Measurements from ENCODE around the gene RNF103.
A peak's percentile ranks its signal among the peaks of the same experiment; 100 is the strongest.
"Not testable (repeated sequence)": the region's sequence is repeated elsewhere in the genome, so short reads cannot be mapped to it uniquely, and the experiment has no call there.

RNF103 gene

DNA sequence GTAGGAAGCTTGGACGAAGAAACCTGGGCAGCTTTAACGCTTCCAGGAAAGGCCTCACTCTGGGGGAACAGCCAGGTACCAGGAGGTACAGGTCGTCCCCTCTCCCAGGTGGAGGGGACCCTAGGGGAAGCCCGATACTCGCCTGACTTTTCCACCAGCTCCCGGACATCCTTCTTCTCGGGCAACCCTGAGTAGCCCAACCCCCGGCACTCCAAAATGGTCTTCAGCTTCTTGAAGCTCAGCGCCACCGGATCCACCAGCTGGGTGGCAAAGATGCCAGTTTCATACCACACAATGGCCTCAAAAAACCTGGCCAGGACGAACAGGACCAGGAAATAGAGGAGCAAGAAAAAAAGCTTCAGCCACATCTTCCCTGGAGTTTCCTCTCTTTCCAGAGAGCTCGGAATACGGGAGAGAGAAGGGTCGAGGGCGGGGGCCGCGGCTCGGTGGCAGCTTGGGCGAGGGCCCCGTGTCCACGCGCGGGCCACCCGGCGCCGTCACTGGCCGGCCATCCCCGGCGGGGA is 1.1 kb downstream of the RNF103 start:
- no peak for DNase-seq

GRCh38 chr2:86621280-86621943 is 2.3 kb downstream of the RNF103 start:
- DNase-seq = no peak

GRCh38 chr2:86617738-86618137 is 5.9 kb downstream of the RNF103 start:
- DNase-seq = no peak

- DNase-seq = no peak
Measured at GRCh38 chr2:86617153-86617552, 6.5 kb downstream of the RNF103 start.

DNA sequence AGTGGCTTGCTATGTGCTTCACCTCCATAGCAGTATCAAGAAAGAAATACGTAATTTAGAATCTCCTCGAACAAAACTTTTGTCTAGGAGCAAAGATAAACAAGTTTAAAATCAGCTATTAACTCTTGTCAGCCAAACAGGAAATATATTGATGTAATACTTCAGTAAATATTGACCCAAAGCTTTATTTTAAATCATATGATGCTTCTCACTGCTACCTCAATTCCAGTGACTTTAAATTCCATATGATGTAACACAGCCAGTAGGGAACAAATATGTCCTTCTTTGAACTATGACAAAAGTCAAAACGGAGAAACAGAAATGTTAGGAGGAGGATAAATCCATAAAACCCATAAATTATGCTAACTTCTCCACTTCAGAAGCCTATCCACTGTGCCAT is 7.2 kb downstream of the RNF103 start:
- no peak for DNase-seq

DNA sequence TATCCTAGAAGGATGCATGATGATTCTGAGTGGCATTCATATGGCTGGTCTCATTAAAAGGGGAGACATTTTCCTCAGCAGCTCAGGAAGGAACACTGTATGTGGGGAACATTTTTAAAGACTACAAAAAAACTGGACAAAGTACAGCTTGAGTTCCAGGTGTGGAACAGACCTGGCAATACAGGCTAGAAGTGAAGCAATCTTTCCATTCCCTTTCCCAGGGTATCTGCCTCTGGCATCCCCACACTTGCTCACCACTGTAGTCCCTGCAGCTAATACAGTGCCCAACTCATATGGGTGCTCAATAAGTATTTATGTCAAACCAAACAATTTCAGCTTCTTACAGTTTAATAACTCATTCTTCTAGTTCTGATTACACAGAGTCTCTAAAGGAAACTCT is 8.1 kb downstream of the RNF103 start:
- no peak for DNase-seq

DNA sequence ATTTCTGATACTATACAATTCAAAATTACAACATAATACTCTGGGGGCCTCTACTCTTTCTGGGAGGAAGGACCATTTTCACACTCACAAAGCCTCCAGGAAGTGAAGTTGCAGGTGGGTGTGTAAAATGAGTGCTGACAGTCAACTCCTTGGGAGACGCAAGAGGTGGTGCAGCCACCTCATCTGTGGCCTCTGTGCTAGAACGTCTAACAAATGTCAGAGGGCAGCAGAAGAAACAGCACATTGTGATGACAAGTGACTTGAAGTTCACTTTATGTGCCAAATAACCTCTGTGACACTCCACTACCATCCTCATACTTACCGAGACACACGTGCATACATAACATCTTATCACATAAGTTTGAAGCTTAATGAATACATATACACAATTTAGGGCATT is 10.2 kb downstream of the RNF103 start:
- no peak for DNase-seq

- DNase-seq = no peak
Measured at GRCh38 chr2:86610871-86611270, 12.8 kb downstream of the RNF103 start.

- no peak for DNase-seq
Measured at GRCh38 chr2:86608832-86609410, 14.7 kb downstream of the RNF103 start.

GRCh38 chr2:86603905-86604304 is 19.8 kb downstream of the RNF103 start:
- no peak for DNase-seq

GRCh38 chr2:86598966-86599365 is 24.7 kb downstream of the RNF103 start:
- DNase-seq = no peak

DNA sequence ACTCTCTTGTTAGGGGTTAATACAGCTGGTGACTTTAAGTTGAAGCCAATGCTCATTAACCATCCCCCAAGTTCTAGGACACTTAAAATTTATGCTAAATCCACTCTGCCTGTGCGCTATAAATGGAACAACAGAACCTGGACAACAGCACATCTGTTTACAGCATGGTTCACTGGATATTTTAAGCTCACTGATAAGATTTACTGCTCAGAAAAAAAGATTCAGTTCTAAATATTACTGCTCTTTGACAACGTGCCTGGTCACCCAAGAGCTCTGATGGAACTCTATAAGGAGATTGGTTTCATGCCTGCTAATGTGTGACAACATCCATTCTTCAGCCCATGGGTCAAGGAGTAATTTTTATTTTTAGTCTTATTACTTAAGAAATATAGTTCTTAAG is 27.5 kb downstream of the RNF103 start:
- DNase-seq = no peak

DNA sequence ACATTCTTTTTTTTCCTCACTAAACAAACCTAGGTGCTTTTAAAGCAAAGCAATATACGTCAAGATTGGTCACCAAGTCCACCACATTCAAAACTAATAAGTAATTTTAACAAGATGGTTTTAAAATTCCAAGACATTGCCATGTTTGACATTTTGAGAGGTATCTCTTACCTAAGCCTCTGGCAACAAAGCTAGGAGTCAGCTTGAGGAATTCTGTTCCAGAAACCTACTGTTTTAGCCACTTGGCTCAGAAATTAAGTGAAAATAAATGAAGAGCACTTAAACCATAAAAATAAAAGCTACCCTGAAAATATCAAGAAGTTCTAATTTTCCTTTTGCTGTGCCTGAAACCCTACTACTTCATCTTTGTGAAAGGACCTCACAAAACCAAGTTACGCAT is 30.4 kb downstream of the RNF103 start:
- DNase-seq = no peak

GRCh38 chr2:86592547-86593230 is 31.0 kb downstream of the RNF103 start:
- no peak for DNase-seq

GRCh38 chr2:86589701-86590100 is 34.0 kb downstream of the RNF103 start:
- DNase-seq = not testable (repeated sequence)

GRCh38 chr2:86584151-86584913 is 39.3 kb downstream of the RNF103 start:
- no peak for DNase-seq

DNA sequence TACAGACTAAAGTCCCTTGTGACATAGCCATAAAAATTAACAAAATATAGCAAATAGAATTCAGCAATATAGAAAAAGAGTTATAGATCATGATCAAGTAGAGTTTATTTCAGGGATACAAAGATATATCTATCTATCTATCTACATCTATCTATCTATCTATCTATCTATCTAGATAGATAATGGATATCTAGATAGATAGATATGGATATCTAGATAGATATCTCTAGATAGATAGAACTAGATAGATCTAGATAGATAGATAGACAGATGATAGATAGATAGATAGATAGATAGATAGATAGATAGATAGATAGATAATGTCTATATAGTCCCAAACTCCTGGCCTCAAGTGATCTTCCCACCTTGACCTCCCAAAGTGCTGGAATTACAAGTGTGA is 43.1 kb downstream of the RNF103 start:
- no peak for DNase-seq

- DNase-seq = no peak
Measured at GRCh38 chr2:86577817-86578456, 45.7 kb downstream of the RNF103 start.

DNA sequence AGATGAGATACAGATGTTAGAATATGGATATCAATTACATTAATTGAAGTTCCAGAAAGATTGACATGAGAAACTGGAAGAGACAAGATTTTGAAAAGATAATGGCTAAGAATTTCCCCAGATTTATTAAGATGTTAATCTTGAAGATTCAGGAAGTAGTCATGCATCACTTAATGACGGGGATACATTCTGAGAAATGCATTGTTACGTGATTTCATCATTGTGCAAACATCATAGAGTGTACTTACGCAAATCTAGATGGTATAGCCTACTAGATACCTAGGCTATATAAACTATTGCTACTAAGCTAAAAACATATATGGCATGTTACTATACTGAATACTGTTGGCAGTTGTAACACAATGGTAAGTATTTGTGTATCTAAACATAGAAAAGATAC is 53.6 kb downstream of the RNF103 start:
- DNase-seq = no peak

DNA sequence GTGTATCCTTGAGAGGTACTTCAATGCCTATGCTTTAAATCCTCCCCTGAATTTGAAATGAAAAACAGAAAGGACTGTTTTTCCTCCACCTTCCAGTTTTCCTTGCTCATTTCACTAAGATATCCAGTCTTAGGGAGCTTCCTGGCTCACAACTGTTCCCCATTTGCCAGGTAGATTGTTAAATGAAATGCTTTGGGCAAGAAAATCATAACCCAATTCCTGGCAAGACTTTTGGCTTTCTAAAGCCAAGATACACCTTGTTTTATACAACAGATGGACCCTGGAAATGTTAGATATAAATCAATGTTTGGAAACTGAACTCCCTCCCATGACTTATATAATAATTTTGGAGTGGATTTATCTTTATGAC is 56.9 kb downstream of the RNF103 start:
- DNase-seq = no peak

DNA sequence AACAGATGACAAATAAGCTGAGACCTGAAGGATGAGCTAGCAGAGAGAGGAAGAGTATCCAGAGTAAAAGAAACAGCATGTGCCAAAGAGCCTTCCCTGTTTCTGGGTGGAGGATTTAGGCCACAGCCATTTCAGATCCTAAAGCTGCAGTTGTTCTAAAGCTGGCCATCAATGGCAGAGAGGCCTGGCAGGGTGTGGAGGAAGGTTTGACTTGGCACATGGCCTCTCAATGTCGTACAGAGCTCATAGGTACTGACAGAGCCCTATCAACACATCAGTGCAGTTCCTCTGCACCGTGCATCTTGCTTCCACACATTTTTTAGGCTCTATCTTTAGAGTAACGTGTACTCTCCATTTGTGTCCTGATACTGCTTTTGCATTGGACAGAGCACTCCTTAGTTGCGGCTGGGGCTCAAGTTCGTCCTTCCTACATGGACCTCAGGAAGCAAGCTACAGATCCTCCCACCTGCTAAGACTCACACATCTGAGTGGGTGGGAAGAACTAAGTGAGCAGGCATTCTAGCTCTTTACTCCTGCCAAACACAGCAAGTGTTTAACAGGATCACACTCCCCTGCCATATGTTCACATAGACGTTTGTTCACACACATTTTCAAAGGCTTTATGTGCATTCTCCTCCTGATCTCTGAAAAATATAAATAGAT is 57.4 kb downstream of the RNF103 start:
- DNase-seq = peak; percentile 86

DNA sequence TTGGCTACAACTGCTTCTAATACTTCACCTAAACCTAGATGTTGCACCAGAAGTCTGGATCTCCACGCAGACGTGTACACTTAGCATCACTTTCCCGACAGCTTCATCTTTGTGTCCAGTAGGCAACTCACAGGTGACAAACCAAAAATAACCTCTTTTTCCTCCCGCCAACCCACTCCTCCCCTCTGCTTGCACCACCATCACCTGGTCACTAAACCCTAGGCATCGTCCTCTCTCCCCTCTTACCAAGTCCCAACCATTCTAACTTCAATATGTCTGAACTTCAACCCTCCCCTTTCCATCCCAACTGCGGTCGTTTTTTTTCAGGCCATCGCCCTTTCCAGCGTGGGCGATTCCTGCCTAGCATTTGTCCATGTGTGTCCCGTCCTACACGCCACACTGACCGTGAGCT is 60.0 kb downstream of the RNF103 start:
- no peak for DNase-seq
